DMS153 (cell line): Measurements from ENCODE around the gene TCF23.
"Not testable (repeated sequence)": the region's sequence is repeated elsewhere in the genome, so short reads cannot be mapped to it uniquely, and the experiment has no call there.

Source experiments
- DNase-seq: peaks from one replicate; lab custom pipeline; 2025; lab: John Stamatoyannopoulos, UW

Gene TCF23

DNA sequence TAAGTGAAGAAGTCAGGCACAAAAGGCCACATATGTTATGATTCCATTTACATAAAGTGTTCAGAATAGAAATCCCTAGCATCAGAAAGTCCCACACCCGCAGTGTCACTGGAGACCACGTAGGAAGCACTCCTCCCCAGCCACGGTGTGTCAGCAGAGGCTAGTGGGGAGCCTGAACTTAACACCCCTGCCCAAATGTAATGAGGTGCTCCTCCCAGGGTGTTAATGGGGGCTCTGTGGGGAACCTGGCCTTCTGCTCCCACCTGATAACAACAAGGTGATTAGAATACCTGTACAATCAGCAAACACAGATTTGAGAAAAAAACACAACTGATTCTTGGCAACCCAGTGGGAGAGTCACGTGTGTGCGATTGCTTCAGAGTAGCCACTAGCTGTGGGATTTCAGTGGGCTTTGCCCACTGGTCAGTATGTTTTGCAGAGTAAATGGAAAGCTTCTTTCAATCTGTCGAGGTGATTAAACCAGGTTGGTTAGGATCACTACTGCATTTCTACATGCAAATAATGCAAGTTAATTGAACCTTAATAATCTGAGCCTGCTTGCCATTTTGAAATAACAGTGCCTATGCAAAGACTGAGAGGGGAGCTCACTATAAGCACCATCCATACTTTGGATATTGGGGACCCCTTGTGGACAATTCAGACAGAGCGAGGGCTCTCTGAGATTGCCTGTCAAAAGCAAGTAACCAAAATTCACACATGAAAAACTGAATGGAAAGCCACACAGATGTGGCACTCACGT lies 42.4 kb downstream of the TCF23 start:
- peak; percentile 12 for DNase-seq

- peak; percentile 19 for DNase-seq
Measured at GRCh38 chr2:27194538-27195354, 45.9 kb downstream of the TCF23 start.

DNA sequence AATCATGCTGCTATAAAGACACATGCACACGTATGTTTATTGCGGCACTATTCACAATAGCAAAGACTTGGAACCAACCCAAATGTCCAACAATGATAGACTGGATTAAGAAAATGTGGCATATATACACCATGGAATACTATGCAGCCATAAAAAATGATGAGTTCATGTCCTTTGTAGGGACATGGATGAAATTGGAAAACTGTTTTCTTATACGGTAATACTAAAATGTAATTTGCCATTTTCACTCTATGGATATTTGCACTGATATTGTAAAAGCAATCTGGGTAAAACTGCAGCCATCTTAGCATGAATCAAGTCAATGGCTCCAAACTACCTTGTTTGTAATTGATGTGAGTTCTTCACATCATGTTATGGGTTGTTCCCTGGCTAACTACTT lies 47.0 kb downstream of the TCF23 start:
- DNase-seq = not testable (repeated sequence)

GRCh38 chr2:27198068-27198467 lies 49.3 kb downstream of the TCF23 start:
- not testable (repeated sequence) for DNase-seq

DNA sequence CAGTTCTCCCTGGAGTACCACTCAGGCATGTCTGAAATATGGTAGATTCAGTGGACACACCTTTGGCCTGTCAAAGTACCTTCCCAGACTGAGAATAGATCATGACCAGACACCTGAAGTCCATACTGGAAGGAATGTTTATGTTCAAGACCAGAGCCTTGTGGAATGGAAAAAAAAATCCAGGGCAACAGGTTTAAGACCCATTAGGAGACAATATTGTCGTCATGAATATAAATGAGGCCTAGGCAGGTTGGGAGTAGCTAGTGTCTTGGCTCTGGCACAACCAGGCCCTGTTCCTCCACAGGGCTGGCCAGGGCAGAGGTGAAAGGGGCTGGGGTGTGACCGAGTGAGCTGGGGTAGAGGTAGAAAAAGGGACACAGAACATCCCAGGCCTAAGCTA lies 49.8 kb downstream of the TCF23 start:
- no peak for DNase-seq

DNA sequence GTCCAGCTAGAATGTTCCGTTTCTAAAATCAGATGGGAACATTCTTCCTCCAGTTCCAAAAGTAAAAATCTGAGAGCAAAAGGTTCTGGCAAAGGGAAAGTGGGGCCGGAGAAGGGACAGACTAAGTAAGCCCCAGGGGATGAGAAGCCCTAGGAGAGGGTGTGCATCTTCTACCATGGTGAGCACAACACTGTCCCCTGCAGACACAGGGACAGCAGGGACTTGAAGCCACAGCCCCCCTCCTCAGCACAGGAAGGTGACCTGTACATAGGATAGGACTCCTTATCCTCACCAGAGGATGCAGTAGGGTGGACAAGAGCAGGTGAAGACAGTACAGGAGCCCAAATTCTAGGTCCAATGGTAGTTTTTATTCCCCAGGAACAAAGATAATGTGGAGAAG lies 50.4 kb downstream of the TCF23 start:
- no peak for DNase-seq

DNA sequence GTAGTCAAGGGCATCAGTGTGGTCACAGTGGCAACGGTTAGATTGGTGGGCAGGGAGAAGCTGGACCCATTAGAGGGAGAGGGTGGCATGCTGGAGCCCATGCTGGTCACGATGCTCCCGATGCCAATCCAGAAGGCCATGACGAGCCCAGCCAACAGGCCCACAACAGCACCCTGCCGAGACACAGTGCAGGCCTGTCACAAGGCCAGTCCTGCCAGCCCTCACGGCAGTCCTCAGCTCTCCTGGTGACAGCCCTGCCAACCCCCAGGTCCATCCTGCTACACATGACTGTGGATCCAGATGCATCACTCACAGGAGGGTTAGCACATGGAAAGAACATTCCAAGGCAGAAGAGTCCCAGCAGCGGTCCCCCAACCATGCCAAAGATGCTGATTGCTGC lies 52.9 kb downstream of the TCF23 start:
- no peak for DNase-seq

DNA sequence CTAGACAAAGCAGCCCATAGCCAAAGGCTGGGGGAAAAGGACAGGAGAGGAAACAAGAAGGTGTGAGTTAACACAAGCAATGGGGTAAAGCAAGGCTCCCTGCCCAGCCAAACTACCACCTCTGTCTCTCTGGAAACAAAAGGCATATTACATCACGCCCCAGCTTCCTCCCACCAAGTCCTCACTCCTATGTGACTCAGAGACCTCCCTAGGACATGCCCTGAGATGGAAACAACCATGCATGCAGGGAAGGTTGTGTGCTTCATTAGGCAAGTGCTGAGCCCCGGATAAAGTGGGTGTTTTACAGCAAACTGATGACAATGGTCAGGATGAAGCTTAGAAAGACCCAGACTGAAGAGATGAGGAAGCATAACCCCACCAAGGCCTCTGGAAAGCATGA lies 54.0 kb downstream of the TCF23 start:
- no peak for DNase-seq

- DNase-seq = no peak
Measured at GRCh38 chr2:27203741-27204140, 54.9 kb downstream of the TCF23 start.

DNA sequence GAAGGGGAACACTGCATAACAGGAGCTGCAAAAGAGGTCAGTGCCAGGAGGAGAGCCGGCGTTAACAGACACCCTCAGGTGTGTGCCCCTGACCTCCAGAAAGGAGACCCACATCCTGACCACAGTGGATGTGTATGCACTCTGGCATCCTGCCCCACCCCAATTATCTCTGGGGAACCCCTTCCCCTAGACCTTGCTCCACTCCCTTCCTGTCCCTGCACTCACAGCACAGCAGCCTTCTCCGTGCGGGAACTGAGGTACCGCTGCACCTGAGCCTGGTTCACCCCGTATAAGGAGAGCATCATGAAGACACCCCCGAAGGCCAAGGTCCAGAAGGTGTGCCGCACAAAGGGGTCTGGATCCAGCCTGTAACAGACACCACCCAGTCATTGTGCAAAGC lies 55.8 kb downstream of the TCF23 start:
- DNase-seq = no peak

DNA sequence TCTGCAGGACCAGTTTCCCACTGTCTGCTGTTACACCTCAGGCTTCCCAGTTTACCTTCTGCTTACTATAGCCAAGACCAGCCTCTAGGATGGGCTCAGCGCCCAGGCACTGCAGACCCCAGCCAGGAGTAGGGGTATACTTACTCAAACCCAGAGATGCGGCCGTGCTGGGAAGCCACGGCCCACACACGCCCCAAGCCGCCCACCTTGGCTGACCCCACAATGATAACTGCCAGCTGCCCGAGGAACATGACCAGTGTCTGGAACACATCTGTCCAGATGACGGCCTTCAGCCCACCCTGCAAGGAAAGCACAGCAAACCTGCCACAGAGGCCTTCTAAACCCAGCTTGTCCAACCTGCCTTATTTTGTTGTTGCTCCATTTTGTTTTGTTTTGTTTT lies 56.4 kb downstream of the TCF23 start:
- no peak for DNase-seq

GRCh38 chr2:27206346-27206745 lies 57.5 kb downstream of the TCF23 start:
- DNase-seq = no peak
